ENCODE results near the gene IL34.

IL34 gene

GRCh38 chr16:70698901-70699300, 52.5 kb downstream of the IL34 start:
- no peak for FAIRE-seq
- TF ChIP-seq, protein P1, sequence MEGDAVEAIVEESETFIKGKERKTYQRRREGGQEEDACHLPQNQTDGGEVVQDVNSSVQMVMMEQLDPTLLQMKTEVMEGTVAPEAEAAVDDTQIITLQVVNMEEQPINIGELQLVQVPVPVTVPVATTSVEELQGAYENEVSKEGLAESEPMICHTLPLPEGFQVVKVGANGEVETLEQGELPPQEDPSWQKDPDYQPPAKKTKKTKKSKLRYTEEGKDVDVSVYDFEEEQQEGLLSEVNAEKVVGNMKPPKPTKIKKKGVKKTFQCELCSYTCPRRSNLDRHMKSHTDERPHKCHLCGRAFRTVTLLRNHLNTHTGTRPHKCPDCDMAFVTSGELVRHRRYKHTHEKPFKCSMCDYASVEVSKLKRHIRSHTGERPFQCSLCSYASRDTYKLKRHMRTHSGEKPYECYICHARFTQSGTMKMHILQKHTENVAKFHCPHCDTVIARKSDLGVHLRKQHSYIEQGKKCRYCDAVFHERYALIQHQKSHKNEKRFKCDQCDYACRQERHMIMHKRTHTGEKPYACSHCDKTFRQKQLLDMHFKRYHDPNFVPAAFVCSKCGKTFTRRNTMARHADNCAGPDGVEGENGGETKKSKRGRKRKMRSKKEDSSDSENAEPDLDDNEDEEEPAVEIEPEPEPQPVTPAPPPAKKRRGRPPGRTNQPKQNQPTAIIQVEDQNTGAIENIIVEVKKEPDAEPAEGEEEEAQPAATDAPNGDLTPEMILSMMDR (IDR thresholded peaks at IDR 0.05; ENCODE audit: insufficient read depth, missing control alignments) = no peak
- no peak for DNase-seq (ENCODE audit: insufficient read length, low spot score)

DNA sequence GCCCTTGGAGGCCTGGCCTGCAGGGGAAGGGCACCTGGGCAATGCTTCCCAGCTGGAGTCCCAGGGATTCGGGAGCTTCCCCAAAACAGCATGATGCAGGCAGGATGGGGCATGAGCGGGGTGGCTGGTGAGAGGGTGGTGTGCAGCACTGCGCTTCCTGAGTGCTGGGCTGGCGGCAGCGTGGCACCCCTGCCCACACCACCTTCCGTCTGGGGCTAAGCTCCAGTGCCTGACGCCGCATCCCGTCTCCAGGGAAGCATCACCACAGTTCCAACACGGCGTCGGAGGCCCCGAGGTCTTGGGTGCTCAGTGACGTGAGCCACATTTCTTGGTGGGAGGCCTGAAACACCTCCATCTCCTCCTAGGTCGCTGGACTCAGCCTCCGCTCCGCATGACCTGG, 53.3 kb downstream of the IL34 start:
- FAIRE-seq = no peak
- TF ChIP-seq, protein P1 (IDR thresholded peaks at IDR 0.05; ENCODE audit: insufficient read depth, missing control alignments) = no peak
- DNase-seq (ENCODE audit: insufficient read length, low spot score) = no peak

GRCh38 chr16:70700101-70701020, 54.0 kb downstream of the IL34 start:
- TF ChIP-seq, protein P1 (IDR thresholded peaks at IDR 0.05; ENCODE audit: insufficient read depth, missing control alignments) = no peak
- no peak for DNase-seq (ENCODE audit: insufficient read length, low spot score)
- FAIRE-seq = no peak

DNA sequence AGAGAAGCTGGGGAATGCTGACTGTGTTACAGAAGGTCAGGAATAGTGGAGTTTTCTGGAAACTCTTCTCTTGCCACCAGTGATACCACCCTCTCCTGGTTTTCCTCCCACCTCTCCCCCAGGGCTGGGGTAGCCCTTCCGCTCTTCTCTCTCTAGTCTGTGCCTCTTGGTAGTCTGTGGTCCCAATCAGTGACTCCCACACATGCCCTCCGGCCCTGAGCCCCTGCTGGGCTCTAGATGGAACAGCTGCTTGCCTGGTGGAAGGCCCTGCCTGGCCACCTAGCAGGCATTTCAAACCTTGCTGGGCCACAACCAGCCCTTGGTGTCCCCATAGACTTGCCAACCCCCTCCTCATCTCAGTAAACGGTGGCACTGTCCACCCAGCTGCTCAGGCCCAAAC, 54.7 kb downstream of the IL34 start:
- no peak for FAIRE-seq

GRCh38 chr16:70701596-70701995, 55.2 kb downstream of the IL34 start:
- TF ChIP-seq, protein P1 (IDR thresholded peaks at IDR 0.05; ENCODE audit: insufficient read depth, missing control alignments) = no peak
- no peak for DNase-seq (ENCODE audit: insufficient read length, low spot score)
- FAIRE-seq = no peak

More for the DNA sequence above, 54.7 kb downstream of the IL34 start:
- no peak for DNase-seq (ENCODE audit: insufficient read length, low spot score)
- TF ChIP-seq, protein P1 (IDR thresholded peaks at IDR 0.05; ENCODE audit: insufficient read depth, missing control alignments) = no peak

DNA sequence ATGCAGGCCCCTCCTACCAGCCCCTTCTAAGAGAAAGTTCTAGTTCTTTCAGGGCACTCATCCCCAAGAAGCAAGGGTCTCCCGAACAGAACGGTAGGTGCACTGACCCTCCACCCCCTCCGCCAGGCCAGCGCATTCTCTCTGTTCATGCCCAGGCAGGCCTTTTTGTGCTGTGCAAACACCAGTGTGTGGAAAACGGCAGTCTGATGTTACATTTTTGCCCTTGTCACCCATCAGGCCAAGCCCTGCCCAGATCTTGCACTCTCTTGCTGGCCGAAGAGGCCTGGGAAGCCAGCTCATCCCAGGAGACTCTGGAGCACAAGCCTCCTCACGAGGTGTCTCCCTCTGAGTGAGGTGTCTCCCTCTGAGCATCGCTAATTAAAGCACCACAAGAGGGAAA, 55.6 kb downstream of the IL34 start:
- no peak for DNase-seq (ENCODE audit: insufficient read length, low spot score)
- no peak for FAIRE-seq
- TF ChIP-seq, protein P1 (IDR thresholded peaks at IDR 0.05; ENCODE audit: insufficient read depth, missing control alignments) = no peak

DNA sequence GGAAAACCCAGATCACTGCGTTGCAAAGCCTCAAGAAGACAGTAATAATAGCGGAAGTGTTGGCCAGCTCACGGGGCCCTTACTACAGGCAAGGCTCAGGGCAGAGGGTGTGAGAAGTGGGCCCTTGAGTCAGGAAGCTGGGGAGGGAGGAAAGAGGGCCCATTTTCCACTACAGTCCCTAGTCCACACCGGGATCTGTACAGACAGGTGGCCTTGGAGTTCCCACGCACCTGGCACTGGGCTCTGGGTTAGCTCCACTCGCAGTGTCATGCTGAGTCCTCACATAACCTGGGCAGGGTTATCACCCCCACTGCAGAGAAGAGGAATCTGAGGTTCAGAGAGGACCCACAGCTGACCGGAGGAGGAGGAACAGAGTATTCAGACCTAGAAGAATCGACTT, 56.3 kb downstream of the IL34 start:
- FAIRE-seq = no peak
- DNase-seq (ENCODE audit: insufficient read length, low spot score) = no peak
- TF ChIP-seq, protein P1 (IDR thresholded peaks at IDR 0.05; ENCODE audit: insufficient read depth, missing control alignments) = no peak
